ENCODE data around the gene PSMA2.

The PSMA2 gene

DNA sequence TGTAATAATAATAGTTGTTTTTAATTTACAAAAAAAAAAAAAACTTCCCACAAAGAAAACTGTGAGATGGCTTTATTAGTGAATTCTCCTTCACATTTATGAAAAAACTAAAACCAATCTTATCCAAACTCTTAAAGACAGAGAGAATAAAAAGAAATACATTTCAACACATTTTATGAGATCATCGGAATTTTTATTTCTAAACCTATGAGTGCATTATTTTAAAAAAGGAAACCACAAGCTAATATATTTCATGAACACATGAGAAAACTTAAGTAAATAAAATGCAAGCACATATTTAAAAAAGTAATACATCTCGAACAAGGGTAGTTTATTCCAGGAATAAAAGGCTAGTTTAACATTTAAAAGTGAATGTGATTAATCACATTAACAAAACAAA, 51.6 kb downstream of the PSMA2 start:
- TF ChIP-seq, protein P1, sequence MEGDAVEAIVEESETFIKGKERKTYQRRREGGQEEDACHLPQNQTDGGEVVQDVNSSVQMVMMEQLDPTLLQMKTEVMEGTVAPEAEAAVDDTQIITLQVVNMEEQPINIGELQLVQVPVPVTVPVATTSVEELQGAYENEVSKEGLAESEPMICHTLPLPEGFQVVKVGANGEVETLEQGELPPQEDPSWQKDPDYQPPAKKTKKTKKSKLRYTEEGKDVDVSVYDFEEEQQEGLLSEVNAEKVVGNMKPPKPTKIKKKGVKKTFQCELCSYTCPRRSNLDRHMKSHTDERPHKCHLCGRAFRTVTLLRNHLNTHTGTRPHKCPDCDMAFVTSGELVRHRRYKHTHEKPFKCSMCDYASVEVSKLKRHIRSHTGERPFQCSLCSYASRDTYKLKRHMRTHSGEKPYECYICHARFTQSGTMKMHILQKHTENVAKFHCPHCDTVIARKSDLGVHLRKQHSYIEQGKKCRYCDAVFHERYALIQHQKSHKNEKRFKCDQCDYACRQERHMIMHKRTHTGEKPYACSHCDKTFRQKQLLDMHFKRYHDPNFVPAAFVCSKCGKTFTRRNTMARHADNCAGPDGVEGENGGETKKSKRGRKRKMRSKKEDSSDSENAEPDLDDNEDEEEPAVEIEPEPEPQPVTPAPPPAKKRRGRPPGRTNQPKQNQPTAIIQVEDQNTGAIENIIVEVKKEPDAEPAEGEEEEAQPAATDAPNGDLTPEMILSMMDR (conservative IDR thresholded peaks at IDR 0.05; ENCODE audit: low read depth), result no peak
- DNase-seq (ENCODE audit: low spot score), result no peak
- ChIA-PET CTCF (interaction anchor here (1.5 kb wide), 1 partner anchor 937 kb away, joined by 3 read pairs; no protein-coding TSS in a partner anchor), POLR2A (ENCODE audit: low non-redundant PET) (no interaction called here)
- H3K27ac ChIP-seq, result no peak overlapping the region

DNA sequence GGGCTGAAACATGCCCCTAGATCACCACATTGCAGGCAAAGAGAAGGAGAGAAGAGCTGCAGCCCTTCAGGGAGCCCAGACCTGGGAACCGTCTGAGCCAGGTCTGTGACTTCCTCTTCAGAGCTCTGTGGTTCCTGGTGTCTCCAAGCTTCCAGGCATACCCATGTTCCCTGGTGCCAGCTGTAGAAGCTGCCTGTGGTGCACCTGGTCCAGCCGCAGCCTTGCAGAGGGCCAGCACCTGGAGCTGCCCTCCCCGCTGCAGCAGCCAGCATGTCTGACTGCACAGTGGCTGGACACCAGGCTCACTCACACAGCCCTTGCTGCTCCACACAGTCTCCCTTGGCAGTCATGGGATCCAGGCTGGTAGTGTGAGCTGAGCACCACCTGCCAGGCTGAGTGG, 53.7 kb downstream of the PSMA2 start:
- TF ChIP-seq, protein P1 (conservative IDR thresholded peaks at IDR 0.05; ENCODE audit: low read depth), result no peak
- DNase-seq (ENCODE audit: low spot score), result no peak
- POLR2A ChIA-PET (ENCODE audit: low non-redundant PET), result no interaction called here
- H3K27ac ChIP-seq, result no peak overlapping the region
- CTCF ChIA-PET, result interaction anchor here (1.3 kb wide), 1 partner anchor 938 kb away, joined by 8 read pairs; no protein-coding TSS in a partner anchor

DNA sequence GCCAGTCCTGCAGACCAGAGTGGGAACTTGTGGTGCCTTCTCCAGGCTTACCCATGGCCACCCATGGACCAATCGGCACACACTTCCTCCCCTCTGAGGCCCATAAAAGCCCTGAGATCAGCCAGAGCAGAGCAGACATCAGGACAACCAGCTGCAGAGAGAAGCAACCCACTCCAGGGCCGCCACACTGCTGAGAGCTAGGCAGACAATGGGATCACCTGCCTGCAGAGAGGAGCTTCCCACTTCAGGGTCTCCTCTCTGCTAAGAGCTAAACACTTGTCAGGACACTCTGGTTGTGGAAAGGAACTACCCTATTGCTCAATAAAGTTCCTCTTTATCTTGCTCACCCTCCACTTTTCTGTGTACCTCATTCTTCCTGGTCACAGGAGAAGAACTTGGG, 54.1 kb downstream of the PSMA2 start:
- POLR2A ChIA-PET (ENCODE audit: low non-redundant PET), result no interaction called here
- no peak for DNase-seq (ENCODE audit: low spot score)
- TF ChIP-seq, protein P1 (conservative IDR thresholded peaks at IDR 0.05; ENCODE audit: low read depth), result no peak
- CTCF ChIA-PET, result interaction anchor here (0.6 to 2.3 kb wide), 4 partner anchors 42 to 937 kb away, joined by 3 to 12 read pairs (median 6); no protein-coding TSS in a partner anchor
- no peak overlapping the region for H3K27ac ChIP-seq

DNA sequence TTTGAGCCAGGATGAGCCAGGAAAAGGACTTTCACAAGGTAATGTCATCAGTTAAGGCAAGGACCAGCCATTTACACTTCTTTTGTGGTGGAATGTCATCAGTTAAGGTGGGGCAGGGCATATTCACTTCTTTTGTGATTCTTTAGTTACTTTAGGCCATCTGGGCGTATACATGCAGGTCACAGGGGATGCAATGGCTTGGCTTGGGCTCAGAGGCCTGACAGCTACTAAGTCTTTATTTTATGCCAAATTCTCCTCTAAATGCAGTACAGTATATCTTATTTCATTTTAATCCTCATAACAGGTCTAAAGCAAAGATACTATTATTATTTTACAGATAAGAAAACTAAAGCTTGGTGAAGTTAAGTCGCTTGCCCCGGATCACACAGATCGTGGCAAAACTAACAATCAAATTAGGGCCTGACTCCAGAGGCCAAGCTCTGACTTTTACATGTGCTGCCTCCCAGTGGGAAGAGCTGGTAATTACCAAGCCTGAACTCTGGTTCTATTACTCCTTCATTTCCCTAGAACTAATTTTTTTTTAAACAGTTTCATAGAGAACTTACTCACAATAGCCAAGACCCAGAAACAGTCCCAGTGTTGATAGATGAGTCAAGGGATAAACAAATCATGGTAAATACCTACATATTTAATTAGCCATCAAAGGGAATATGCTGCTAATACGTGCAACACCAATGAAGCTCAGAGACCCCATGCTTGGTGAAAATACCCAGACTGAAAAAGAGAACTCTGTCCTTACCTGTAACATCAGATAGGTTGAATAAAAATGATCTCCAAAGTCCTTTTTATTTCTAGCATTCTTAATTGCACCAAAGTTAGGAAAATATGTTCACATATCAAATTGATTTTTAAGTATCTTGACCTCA, 55.5 kb downstream of the PSMA2 start:
- DNase-seq (ENCODE audit: low spot score), result peak; percentile 57
- TF ChIP-seq, protein P1 (conservative IDR thresholded peaks at IDR 0.05; ENCODE audit: low read depth), result peak; percentile 91
- ChIA-PET CTCF (interaction anchor here (0.5 to 2.3 kb wide), 15 partner anchors 8 to 1656 kb away, joined by 3 to 13 read pairs (median 4); no protein-coding TSS in a partner anchor), POLR2A (ENCODE audit: low non-redundant PET) (interaction anchor here (0.6 kb wide), 1 partner anchor 46 kb away, joined by 3 read pairs; no protein-coding TSS in a partner anchor)
- no peak overlapping the region for H3K27ac ChIP-seq

DNA sequence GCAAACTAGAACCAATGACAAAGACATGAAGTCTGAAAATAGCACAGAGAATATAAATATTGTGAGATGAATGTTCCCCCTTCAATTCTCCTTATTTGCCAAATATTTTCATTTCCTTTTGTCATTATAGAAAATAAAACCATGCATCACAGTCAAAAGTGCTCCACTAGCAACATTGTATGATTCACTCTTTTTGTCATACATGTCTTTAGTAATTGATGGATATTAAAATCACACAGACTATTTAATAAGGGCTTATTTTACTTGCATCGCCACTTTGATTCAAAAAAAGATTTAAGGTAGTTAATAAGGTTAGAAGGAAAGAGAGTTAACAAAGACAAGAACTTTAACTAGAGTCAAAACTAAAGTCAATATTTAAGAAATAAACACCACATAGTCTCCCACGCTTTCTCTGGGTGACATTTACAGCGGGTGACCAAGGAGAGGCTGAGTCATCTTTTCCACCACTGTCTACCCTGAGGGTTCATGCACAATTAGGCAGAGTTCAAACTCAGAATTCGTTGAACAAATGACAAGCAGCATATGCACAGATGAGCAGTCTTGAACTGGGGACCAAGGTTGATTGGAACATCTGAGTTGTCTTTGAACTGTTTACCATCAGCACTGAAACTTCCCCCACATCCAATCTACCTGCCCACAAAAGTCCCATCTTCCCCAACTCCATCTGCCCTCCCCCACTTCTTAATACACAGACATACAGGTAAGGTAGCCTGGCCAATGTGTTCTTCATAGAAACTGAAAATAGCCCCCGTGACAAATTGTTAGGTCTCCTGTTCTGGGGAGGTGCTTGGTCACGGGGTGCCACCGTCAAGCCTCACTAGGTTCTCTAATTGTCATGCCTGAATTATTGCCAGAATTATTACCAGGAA, 62.6 kb downstream of the PSMA2 start:
- DNase-seq (ENCODE audit: low spot score), result no peak
- no peak overlapping the region for H3K27ac ChIP-seq
- CTCF ChIA-PET, result interaction anchor here (0.5 kb wide), 1 partner anchor 722 kb away, joined by 3 read pairs; no protein-coding TSS in a partner anchor
- TF ChIP-seq, protein P1 (conservative IDR thresholded peaks at IDR 0.05; ENCODE audit: low read depth), result no peak
- POLR2A ChIA-PET (ENCODE audit: low non-redundant PET), result no interaction called here

DNA sequence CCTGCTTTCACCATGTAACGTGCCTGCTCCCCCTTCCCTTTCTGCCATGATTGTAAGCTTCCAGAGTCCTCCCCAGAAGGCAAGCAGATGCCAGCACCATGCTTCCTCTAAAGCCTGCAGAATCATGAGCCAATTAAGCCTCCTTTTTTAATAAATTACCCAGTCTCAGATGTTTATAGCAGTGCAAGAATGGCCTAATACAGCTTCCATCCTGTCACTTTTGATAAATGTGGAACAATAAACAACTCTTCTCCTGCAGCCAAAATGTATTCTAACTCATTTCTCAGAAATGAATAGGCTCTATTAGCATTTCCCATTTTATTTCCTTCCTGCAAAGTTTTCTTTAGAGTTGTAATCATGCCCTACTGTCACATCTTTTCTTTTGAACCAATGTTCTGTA, 63.5 kb downstream of the PSMA2 start:
- CTCF ChIA-PET, result no interaction called here
- H3K27ac ChIP-seq, result no peak overlapping the region
- POLR2A ChIA-PET (ENCODE audit: low non-redundant PET), result no interaction called here
- no peak for DNase-seq (ENCODE audit: low spot score)
- TF ChIP-seq, protein P1 (conservative IDR thresholded peaks at IDR 0.05; ENCODE audit: low read depth), result no peak
